Spleen (tissue), 7 donors: Measurements from ENCODE around the gene DMBT1.

Experiments used
- POLR2A ChIP-seq, 3 donors: fragments of 450-650 bp; IDR thresholded peaks; one replicate each; pipeline ENCODE4 v1.5.1; 2017; ENCODE audit warnings: antibody characterized with exemption in 3 of 3, mild to moderate bottlenecking in 1 of 3
- POLR2AphosphoS5 ChIP-seq, 3 donors: sonication (generic); formaldehyde crosslinking; IDR thresholded peaks; one replicate each; pipeline ENCODE4 v1.5.1; 2017; ENCODE audit warnings: antibody characterized with exemption in 3 of 3
- TF ChIP-seq, protein P1 (sequence below), 11 experiments: fragments of 200-600 bp in 7 of 11; fragments of 450-650 bp in 4 of 11; sonication (generic) in 4 of 11; IDR thresholded peaks in 8 of 11; conservative IDR thresholded peaks in 3 of 11; 1 replicate in 7 of 11; 2 replicates in 4 of 11; pipeline versions ENCODE4 v1.4.0 to v1.8.0; 2016 to 2021; ENCODE audit warnings: antibody characterized with exemption in 11 of 11, inconsistent platforms in 4 of 11, mild to moderate bottlenecking in 1 of 11
- donor health status: DM: no; HTN: no; CAD: no; lungs with moderate emphysema.
- donor health status: DM: no; HTN: no; CAD: no.
- donor health status: DM: no; HTN: no; CAD: no.

GRCh38 chr10:122553341-122553740 is 7.2 kb upstream of the DMBT1 start:
- TF ChIP-seq, protein P1, sequence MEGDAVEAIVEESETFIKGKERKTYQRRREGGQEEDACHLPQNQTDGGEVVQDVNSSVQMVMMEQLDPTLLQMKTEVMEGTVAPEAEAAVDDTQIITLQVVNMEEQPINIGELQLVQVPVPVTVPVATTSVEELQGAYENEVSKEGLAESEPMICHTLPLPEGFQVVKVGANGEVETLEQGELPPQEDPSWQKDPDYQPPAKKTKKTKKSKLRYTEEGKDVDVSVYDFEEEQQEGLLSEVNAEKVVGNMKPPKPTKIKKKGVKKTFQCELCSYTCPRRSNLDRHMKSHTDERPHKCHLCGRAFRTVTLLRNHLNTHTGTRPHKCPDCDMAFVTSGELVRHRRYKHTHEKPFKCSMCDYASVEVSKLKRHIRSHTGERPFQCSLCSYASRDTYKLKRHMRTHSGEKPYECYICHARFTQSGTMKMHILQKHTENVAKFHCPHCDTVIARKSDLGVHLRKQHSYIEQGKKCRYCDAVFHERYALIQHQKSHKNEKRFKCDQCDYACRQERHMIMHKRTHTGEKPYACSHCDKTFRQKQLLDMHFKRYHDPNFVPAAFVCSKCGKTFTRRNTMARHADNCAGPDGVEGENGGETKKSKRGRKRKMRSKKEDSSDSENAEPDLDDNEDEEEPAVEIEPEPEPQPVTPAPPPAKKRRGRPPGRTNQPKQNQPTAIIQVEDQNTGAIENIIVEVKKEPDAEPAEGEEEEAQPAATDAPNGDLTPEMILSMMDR (IDR thresholded peaks at IDR 0.05 in 8 of 11, conservative IDR thresholded peaks at IDR 0.05 in 3 of 11) = no peak
- TF ChIP-seq POLR2A (IDR thresholded peaks at IDR 0.05) (no peak), POLR2AphosphoS5 (IDR thresholded peaks at IDR 0.05) (no peak)
